Endothelial cell (in vitro differentiated cells): ENCODE measurements around the gene PUS7L. TPM values are rescaled to one million over a fixed set of nuclear protein-coding genes. Genes with fewer than 3 reads are reported as not detected.
"Not testable (repeated sequence)": the region's sequence is repeated elsewhere in the genome, so short reads cannot be mapped to it uniquely, and the experiment has no call there.

Experiments used
- DNase-seq: peaks from one replicate; pipeline ENCODE4 v3.0.0; 2021; ENCODE audit warnings: low spot score
- H3K27ac Mint-ChIP-seq: one replicate; pipeline ENCODE4 v1.8.0; 2021; ENCODE audit warnings: mixed read lengths, inconsistent platforms; ENCODE audit not compliant: unreplicated experiment
- H3K27me3 Mint-ChIP-seq: one replicate; pipeline ENCODE4 v1.8.0; 2021; ENCODE audit warnings: mild to moderate bottlenecking, moderate library complexity, mixed read lengths, inconsistent platforms; ENCODE audit not compliant: unreplicated experiment
- H3K36me3 Mint-ChIP-seq: one replicate; pipeline ENCODE4 v1.8.0; 2021; ENCODE audit warnings: mild to moderate bottlenecking, low read depth, mixed read lengths, inconsistent platforms; ENCODE audit not compliant: unreplicated experiment
- H3K4me1 Mint-ChIP-seq: one replicate; pipeline ENCODE4 v1.8.0; 2021; ENCODE audit warnings: mild to moderate bottlenecking, mixed read lengths, inconsistent platforms; ENCODE audit not compliant: unreplicated experiment
- H3K4me3 Mint-ChIP-seq: one replicate; pipeline ENCODE4 v1.8.0; 2021; ENCODE audit warnings: mild to moderate bottlenecking, mixed read lengths, inconsistent platforms; ENCODE audit not compliant: unreplicated experiment
- H3K9me3 Mint-ChIP-seq: one replicate; pipeline ENCODE4 v1.8.0; 2021; ENCODE audit warnings: mixed read lengths, inconsistent platforms; ENCODE audit not compliant: unreplicated experiment
- total RNA-seq: library from RNA; stranded (reverse); fragmentation: NEBNext Ultra II Directional; extraction: Animal tissue kit (Norgen Biotek cat#: 25700); gene quantifications from one replicate; pipeline ENCODE4 v1.2.1, GENCODE V29; 2021; ENCODE audit not compliant: unreplicated experiment
- TF ChIP-seq, protein P1 (sequence below): fragments of 200-600 bp; sonication (generic); IDR thresholded peaks from one replicate; pipeline ENCODE4 v1.5.0; 2021; ENCODE audit warnings: antibody characterized with exemption; ENCODE audit not compliant: unreplicated experiment

Gene PUS7L
- total RNA-seq, 1 donor from 2014 or later: 15.4 TPM

DNA sequence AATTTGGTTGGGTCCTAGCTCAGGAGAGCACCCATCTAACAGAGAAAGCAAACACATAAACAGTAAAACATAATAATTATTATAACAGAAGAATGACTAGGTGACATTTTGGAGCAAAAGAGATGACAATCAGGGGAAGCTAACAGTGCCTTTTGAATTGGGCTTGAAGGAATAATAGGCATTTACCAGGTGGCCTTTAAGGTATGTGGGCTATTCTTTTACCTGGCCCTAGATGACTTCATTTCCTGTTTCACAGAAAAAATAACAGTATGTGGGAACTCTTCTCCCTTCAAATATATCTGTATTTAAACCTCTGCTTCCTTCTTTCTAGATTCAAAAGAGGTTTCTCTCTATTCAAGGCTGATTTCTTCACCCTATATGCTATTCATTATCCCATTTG, 4.0 kb upstream of the PUS7L start:
- DNase-seq: no peak
- Mint-ChIP-seq H3K36me3 (no peaks in the 10 kb centered on the region), H3K9me3 (no peaks in the 10 kb centered on the region), H3K27ac (no peak overlapping the region), H3K4me1 (peaks cover 20% of the 10 kb centered on the region), H3K4me3 (no peak overlapping the region), H3K27me3 (peaks cover 2% of the 10 kb centered on the region)
- TF ChIP-seq, protein P1, sequence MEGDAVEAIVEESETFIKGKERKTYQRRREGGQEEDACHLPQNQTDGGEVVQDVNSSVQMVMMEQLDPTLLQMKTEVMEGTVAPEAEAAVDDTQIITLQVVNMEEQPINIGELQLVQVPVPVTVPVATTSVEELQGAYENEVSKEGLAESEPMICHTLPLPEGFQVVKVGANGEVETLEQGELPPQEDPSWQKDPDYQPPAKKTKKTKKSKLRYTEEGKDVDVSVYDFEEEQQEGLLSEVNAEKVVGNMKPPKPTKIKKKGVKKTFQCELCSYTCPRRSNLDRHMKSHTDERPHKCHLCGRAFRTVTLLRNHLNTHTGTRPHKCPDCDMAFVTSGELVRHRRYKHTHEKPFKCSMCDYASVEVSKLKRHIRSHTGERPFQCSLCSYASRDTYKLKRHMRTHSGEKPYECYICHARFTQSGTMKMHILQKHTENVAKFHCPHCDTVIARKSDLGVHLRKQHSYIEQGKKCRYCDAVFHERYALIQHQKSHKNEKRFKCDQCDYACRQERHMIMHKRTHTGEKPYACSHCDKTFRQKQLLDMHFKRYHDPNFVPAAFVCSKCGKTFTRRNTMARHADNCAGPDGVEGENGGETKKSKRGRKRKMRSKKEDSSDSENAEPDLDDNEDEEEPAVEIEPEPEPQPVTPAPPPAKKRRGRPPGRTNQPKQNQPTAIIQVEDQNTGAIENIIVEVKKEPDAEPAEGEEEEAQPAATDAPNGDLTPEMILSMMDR: no peak

DNA sequence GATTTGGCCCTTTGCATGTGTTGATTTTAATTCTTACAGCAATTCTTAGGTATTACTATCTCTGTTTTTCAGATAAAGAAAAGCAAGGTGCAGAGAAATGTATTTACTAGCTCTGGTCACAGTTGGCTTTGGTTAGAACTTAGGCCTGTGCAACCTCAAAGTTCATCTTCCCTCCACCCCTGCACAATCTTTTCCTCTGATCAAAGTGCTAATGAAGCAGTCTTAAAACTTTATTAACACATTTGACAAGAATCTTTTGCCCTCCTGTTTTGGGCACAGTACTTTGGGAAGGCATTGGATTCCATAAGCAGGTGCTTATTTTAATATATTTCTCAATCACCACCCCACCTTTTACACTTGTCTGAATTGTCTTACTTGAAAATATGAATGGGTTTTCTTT, 2.9 kb upstream of the PUS7L start:
- Mint-ChIP-seq H3K27me3 (peaks cover 2% of the 10 kb centered on the region), H3K4me1 (peaks cover 21% of the 10 kb centered on the region), H3K4me3 (no peak overlapping the region), H3K27ac (no peak overlapping the region), H3K9me3 (no peaks in the 10 kb centered on the region), H3K36me3 (no peaks in the 10 kb centered on the region)
- TF ChIP-seq, protein P1: no peak
- DNase-seq: no peak

DNA sequence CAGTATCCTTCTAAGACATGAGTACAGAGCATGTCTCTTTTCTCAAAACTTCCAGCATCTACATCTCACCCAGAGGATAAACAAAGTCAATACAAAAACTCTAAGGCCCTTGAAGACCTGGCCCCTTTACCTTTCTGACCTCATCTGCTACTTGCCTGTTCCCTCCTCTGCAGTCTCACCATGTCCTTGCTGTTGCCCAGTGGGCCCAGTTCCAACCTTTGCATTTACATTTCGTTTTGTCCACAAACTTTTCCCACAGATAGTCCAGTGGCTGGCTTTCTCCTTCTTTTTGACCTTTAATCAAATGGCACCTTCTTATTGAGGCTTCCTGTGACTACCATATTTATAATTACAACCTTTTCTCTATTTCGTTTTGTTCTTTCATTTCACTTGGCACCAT, 1.8 kb upstream of the PUS7L start:
- Mint-ChIP-seq H3K9me3 (no peaks in the 10 kb centered on the region), H3K36me3 (no peaks in the 10 kb centered on the region), H3K27ac (peak overlapping the region; percentile 9), H3K4me1 (peaks cover 21% of the 10 kb centered on the region), H3K4me3 (peak overlapping the region; percentile 14), H3K27me3 (peaks cover 2% of the 10 kb centered on the region)
- TF ChIP-seq, protein P1: no peak
- no peak for DNase-seq

DNA sequence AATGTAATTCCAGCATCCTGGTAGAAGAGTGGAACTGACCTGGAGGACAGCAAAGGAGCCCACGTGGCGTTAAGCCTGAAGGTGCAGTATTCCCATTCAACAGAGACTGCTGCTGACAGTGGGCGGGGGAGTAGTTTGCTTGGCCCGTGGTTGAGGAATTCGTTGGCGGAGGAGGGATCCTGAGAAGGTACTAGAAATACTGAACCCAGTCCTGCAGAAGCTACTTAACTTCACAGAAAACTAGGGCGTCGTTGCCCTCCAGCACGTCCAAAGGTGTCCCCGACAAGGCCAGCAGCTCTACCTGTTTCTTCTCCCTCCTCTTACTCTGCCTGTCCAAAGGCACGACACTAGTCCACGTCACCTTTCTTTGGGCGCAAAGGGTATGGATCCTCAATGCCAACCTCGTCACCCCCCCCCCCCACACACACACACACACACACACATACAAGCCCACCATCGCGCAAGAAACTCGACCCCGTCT, 303 bp downstream of the PUS7L start:
- TF ChIP-seq, protein P1: no peak
- Mint-ChIP-seq H3K27me3 (peaks cover 2% of the 10 kb centered on the region), H3K4me1 (peaks cover 21% of the 10 kb centered on the region), H3K36me3 (no peaks in the 10 kb centered on the region), H3K4me3 (peak overlapping the region; percentile 95), H3K27ac (peak overlapping the region; percentile 39), H3K9me3 (no peaks in the 10 kb centered on the region)
- DNase-seq: peak; percentile 26

DNA sequence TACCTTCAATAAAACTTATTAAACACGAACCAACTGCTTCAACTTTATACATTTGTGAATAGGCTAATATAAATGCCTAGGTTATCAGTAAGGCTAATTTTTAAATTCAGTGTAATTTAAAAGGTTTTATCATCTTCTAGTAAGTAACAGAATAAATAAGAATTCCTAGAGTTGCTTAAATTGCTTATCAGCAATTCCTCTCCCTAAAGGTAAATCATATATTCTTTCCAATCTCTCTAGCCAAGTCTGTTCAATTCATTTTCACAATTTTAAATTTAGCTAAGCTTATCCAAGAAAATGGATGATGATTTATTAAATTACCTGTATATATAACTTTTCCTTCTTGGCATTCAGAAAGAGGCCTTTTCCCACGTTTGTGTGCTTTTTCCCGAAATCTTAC, 4.6 kb downstream of the PUS7L start:
- H3K27ac Mint-ChIP-seq: no peak overlapping the region
- TF ChIP-seq, protein P1: no peak
- H3K36me3 Mint-ChIP-seq: peaks cover 6% of the 10 kb centered on the region
- no peaks in the 10 kb centered on the region for H3K27me3 Mint-ChIP-seq
- DNase-seq: no peak
- H3K4me1 Mint-ChIP-seq: peaks cover 10% of the 10 kb centered on the region
- H3K9me3 Mint-ChIP-seq: no peaks in the 10 kb centered on the region
- no peak overlapping the region for H3K4me3 Mint-ChIP-seq

DNA sequence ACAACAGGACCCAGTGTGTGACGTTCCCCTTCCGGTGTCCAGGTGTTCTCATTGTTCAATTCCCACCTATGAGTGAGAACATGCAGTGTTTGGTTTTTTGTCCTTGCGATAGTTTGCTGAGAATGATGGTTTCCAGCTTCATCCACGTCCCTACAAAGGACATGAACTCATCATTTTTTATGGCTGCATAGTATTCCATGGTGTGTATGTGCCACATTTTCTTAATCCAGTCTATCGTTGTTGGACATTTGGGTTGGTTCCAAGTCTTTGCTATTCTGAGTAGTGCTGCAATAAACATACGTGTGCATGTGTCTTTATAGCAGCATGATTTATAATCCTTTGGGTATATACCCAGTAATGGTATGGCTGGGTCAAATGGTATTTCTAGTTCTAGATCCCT, 7.2 kb downstream of the PUS7L start:
- H3K27ac Mint-ChIP-seq, DNase-seq, H3K4me3 Mint-ChIP-seq, H3K4me1 Mint-ChIP-seq, H3K36me3 Mint-ChIP-seq, H3K27me3 Mint-ChIP-seq, H3K9me3 Mint-ChIP-seq: not testable (repeated sequence)
